DND-41 (cell line): ENCODE measurements around the gene SLC2A13.

Experiments
- ATAC-seq: fragments of 200-7000 bp; cut with Tn5 transposase; 3 replicates; pipeline ENCODE4 v1.9.1; 2021; ENCODE audit warnings: low read depth; ENCODE audit not compliant: insufficient read depth
- DNase-seq: peaks from one replicate; pipeline ENCODE4 v3.0.0-alpha.2; 2020
- H2AFZ ChIP-seq: 2 replicates; pipeline ENCODE4 v1.6.0; 2012; ENCODE audit warnings: low read depth, low read length
- H3K27ac ChIP-seq: 2 replicates; pipeline ENCODE4 v1.5.1; 2012; ENCODE audit warnings: low read length, inconsistent platforms
- H3K27me3 ChIP-seq: fragments of 200-600 bp; sonication (generic); 2 replicates; pipeline ENCODE4 v1.6.0; 2012; ENCODE audit warnings: low read length, mild to moderate bottlenecking, inconsistent platforms; ENCODE audit not compliant: insufficient read depth, poor library complexity
- H3K36me3 ChIP-seq: 2 replicates; pipeline ENCODE4 v1.5.1; 2012; ENCODE audit warnings: low read length, inconsistent platforms; ENCODE audit not compliant: insufficient read depth
- H3K4me1 ChIP-seq: 2 replicates; pipeline ENCODE4 v1.5.1; 2012; ENCODE audit warnings: mild to moderate bottlenecking, low read length; ENCODE audit not compliant: insufficient read depth
- H3K4me2 ChIP-seq: 2 replicates; pipeline ENCODE4 v1.6.0; 2012; ENCODE audit warnings: mild to moderate bottlenecking, moderate library complexity, low read length, inconsistent platforms; ENCODE audit not compliant: insufficient read depth
- H3K4me3 ChIP-seq, 2 experiments: fragments of 200-600 bp in 1 of 2; shearing (Covaris generic) in 1 of 2; 2 replicates each; pipeline ENCODE4 v1.5.1; 2012 to 2016; ENCODE audit warnings: inconsistent platforms in 2 of 2, low read length in 2 of 2, mild to moderate bottlenecking in 2 of 2, low read depth in 1 of 2, moderate library complexity in 1 of 2
- H3K79me2 ChIP-seq: 2 replicates; pipeline ENCODE4 v1.6.0; 2012; ENCODE audit warnings: low read length, inconsistent platforms; ENCODE audit not compliant: insufficient read depth
- H3K9ac ChIP-seq: 2 replicates; pipeline ENCODE4 v1.6.0; 2012; ENCODE audit warnings: low read depth, mild to moderate bottlenecking, inconsistent platforms, low read length, moderate library complexity
- H3K9me3 ChIP-seq: 2 replicates; pipeline ENCODE4 v1.5.1; 2012; ENCODE audit warnings: low read length, moderate library complexity, mild to moderate bottlenecking, inconsistent platforms; ENCODE audit not compliant: insufficient read depth, severe bottlenecking
- H4K20me1 ChIP-seq: 2 replicates; pipeline ENCODE4 v1.6.0; 2012; ENCODE audit warnings: low read length; ENCODE audit not compliant: insufficient read depth
- EZH2 ChIP-seq: IDR thresholded peaks from 3 replicates; pipeline ENCODE4 v1.6.1; 2012; ENCODE audit warnings: borderline replicate concordance, low read depth, mild to moderate bottlenecking, moderate library complexity, low read length, inconsistent platforms; ENCODE audit not compliant: severe bottlenecking
- TF ChIP-seq, protein P1 (sequence below): IDR thresholded peaks from 2 replicates; pipeline ENCODE4 v1.5.1; 2012; ENCODE audit warnings: borderline replicate concordance, low read length, moderate library complexity, mild to moderate bottlenecking; ENCODE audit not compliant: poor library complexity, severe bottlenecking; ENCODE audit errors: extremely low read depth

SLC2A13 gene

DNA sequence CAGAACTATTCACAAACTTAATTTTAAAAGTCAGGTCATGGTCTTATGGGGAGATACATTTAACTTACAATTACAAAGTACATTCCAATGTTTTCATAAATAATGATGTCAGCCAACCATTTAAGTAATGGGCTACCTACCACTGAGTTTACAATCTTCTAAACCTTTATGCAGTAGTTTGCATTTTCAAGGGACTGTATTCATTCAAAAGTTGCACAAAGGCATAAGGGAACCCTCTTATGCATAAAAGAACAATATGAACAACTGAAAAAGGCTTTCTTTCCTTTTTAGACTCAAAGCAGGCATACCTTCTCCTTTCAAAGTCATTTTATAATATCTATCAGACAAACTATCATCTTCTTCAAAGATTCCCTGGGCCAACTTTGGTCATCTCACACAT, 230.2 kb downstream of the SLC2A13 start:
- Histone ChIP-seq H3K4me2 (no peak overlapping the region), H3K9ac (no peak overlapping the region), H3K36me3 (no peaks in the 10 kb centered on the region), H4K20me1 (no peaks in the 10 kb centered on the region), H3K9me3 (peaks cover 7% of the 10 kb centered on the region), H3K27me3 (no peaks in the 10 kb centered on the region), H3K27ac (no peak overlapping the region), H3K79me2 (no peaks in the 10 kb centered on the region), H2AFZ (no peak overlapping the region), H3K4me1 (no peaks in the 10 kb centered on the region), H3K4me3 (no peak overlapping the region)
- ATAC-seq: no peak
- no peak for TF ChIP-seq EZH2
- TF ChIP-seq, protein P1, sequence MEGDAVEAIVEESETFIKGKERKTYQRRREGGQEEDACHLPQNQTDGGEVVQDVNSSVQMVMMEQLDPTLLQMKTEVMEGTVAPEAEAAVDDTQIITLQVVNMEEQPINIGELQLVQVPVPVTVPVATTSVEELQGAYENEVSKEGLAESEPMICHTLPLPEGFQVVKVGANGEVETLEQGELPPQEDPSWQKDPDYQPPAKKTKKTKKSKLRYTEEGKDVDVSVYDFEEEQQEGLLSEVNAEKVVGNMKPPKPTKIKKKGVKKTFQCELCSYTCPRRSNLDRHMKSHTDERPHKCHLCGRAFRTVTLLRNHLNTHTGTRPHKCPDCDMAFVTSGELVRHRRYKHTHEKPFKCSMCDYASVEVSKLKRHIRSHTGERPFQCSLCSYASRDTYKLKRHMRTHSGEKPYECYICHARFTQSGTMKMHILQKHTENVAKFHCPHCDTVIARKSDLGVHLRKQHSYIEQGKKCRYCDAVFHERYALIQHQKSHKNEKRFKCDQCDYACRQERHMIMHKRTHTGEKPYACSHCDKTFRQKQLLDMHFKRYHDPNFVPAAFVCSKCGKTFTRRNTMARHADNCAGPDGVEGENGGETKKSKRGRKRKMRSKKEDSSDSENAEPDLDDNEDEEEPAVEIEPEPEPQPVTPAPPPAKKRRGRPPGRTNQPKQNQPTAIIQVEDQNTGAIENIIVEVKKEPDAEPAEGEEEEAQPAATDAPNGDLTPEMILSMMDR: no peak
- no peak for DNase-seq

DNA sequence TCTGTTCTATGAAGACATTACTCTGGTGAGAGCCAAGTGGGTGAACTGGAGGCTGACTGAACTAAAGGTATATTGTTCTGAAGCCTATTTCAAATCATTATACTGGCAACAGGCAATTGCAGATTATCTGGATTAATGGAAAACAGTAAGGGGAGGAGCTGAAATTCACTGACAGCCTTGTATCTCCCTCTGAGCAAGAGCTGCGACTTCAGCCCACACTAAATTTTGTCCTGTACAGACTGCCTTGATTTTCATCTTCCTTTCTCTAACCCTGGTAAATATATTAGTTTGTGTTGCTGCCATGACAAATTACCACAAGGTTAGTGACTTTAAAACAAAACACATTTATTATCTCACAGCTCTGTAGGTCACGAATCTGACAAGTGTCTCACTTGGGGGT, 231.1 kb downstream of the SLC2A13 start:
- Histone ChIP-seq H2AFZ (no peak overlapping the region), H3K9ac (no peak overlapping the region), H3K4me1 (no peaks in the 10 kb centered on the region), H3K27me3 (no peaks in the 10 kb centered on the region), H3K9me3 (peaks cover 7% of the 10 kb centered on the region), H4K20me1 (no peaks in the 10 kb centered on the region), H3K4me2 (no peak overlapping the region), H3K4me3 (no peak overlapping the region), H3K79me2 (no peaks in the 10 kb centered on the region), H3K27ac (no peak overlapping the region), H3K36me3 (no peaks in the 10 kb centered on the region)
- DNase-seq (no peak), ATAC-seq (no peak)
- TF ChIP-seq EZH2: no peak

DNA sequence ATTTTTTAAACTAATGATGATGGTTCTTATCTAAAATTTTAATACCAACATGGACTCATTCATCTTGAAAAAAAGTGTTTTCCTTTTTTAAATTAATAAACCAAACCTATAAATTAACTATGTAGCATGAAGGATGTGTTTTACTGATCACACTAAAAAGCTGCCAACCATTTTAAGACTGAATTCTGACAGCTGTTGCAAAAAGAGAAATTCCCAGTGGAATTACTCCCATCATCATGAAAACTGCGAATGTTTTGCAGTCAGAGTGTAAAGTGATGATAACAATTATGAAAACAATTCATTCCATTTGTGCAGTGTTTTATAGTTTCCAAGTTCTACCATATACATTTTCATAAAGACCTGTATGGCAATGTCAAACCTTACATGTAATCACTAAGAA, 232.8 kb downstream of the SLC2A13 start:
- Histone ChIP-seq H3K4me3 (no peak overlapping the region), H3K9ac (no peak overlapping the region), H3K4me2 (no peak overlapping the region), H3K9me3 (no peaks in the 10 kb centered on the region), H4K20me1 (no peaks in the 10 kb centered on the region), H3K36me3 (no peaks in the 10 kb centered on the region), H3K27me3 (no peaks in the 10 kb centered on the region), H3K27ac (no peak overlapping the region), H2AFZ (no peak overlapping the region), H3K79me2 (no peaks in the 10 kb centered on the region), H3K4me1 (no peaks in the 10 kb centered on the region)
- DNase-seq: no peak
- ATAC-seq: no peak
- no peak for TF ChIP-seq EZH2
- TF ChIP-seq, protein P1: no peak

DNA sequence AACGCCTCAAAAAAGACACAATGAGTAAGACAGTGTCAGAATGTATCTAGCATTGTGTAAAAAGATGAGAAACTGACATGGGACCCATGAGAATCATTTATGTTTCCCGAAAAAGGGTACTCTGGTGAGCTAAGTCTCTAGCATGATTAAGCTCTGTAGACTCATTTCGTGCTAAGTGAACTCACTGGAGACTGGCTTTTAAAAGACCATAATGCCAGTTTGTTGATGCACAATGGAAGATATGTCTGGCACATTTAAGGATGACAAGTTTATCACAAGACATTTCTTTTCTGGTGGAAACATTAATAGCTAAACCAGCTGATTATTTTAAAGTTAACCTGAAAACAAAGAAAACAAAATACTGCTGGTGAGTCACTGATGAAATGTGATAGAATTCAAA, 233.5 kb downstream of the SLC2A13 start:
- H2AFZ ChIP-seq: no peak overlapping the region
- no peak for DNase-seq
- no peaks in the 10 kb centered on the region for H3K79me2 ChIP-seq
- no peaks in the 10 kb centered on the region for H3K9me3 ChIP-seq
- no peaks in the 10 kb centered on the region for H3K36me3 ChIP-seq
- TF ChIP-seq EZH2: no peak
- TF ChIP-seq, protein P1: no peak
- no peak overlapping the region for H3K27ac ChIP-seq
- H3K4me1 ChIP-seq: no peaks in the 10 kb centered on the region
- H3K4me3 ChIP-seq: no peak overlapping the region
- H4K20me1 ChIP-seq: no peaks in the 10 kb centered on the region
- H3K9ac ChIP-seq: no peak overlapping the region
- no peaks in the 10 kb centered on the region for H3K27me3 ChIP-seq
- no peak overlapping the region for H3K4me2 ChIP-seq
- no peak for ATAC-seq
